ENCODE measurements around the gene MAPK7. TPM values are rescaled to one million over a fixed set of nuclear protein-coding genes. Genes with fewer than 3 reads are reported as not detected.

The MAPK7 gene
- total RNA-seq, 2 donors from 2014 or later, result 22.3 to 43.1 TPM

DNA sequence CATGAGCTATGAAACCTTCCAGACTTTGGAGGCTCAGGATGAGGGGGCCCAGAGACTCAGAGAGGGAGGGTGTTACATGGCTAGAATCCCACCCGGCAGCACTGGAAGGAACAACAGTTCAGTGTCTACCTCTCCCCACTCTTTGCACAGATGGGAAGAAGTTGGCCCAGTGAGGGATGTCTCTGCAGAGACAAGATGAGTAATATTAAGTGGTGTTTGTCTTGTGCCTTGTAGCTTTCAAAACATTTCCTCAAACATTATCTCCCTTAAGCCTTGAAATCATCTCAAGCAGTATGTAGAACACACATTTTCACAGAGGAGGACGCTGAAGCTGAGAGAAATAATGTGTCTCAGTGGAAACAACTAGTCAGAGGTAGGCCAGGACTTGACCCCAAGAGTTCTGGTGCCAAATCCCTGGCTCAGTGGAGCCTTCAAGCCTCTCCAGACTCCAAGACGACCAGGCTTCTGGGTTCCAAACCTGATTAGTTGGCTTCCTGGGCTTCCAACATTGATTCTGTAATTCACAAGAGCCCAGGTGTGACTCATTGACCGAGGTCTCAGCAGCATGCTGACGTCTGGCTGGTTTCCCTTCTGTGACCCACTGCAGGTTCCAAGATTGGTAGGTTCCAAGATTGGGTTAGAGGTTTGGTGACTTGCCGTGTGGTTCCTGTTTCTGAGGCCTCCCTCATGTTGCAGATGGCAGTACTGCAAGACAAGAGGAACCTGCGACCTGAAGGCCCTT lies 40.1 kb downstream of the MAPK7 start:
- Histone ChIP-seq H3K9me3 (no peaks in the 10 kb centered on the region), H3K36me3 (no peaks in the 10 kb centered on the region), H3K4me1 (replicated peaks) (no peaks in the 10 kb centered on the region), H3K27me3 (replicated peaks; ENCODE audit: insufficient read depth) (no peaks in the 10 kb centered on the region), H3K4me3 (no peak overlapping the region), H3K27ac (no peak overlapping the region)
- 73% methylated on average over 7 of the region's 7 CpGs for WGBS
- intact Hi-C loops (cut with DNase I), result no loop called here
- TF ChIP-seq POLR2A (IDR thresholded peaks at IDR 0.05) (no peak), POLR2AphosphoS5 (IDR thresholded peaks at IDR 0.05) (no peak)
- TF ChIP-seq, protein P1, sequence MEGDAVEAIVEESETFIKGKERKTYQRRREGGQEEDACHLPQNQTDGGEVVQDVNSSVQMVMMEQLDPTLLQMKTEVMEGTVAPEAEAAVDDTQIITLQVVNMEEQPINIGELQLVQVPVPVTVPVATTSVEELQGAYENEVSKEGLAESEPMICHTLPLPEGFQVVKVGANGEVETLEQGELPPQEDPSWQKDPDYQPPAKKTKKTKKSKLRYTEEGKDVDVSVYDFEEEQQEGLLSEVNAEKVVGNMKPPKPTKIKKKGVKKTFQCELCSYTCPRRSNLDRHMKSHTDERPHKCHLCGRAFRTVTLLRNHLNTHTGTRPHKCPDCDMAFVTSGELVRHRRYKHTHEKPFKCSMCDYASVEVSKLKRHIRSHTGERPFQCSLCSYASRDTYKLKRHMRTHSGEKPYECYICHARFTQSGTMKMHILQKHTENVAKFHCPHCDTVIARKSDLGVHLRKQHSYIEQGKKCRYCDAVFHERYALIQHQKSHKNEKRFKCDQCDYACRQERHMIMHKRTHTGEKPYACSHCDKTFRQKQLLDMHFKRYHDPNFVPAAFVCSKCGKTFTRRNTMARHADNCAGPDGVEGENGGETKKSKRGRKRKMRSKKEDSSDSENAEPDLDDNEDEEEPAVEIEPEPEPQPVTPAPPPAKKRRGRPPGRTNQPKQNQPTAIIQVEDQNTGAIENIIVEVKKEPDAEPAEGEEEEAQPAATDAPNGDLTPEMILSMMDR (IDR thresholded peaks at IDR 0.05), result no peak
- DNase-seq (ENCODE audit: low spot score), result no peak

DNA sequence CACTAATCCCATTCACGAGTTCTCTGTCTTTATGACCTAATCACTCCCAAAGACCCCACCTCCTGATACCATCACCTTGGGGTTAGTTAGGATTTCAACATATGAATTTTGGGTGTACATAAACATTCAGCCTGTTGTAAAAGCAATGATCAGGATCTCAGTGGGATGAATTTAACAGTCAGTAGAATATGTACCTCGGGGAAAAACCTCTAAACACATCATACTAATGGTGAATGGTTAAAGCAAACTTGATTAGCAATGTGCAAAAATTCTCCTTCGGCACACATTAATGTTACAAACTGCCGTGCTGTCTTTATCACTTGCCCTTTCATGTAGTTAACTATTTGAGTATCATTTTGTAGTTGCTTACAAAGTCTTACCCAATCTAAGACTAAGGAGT lies 42.9 kb downstream of the MAPK7 start:
- intact Hi-C loops (cut with DNase I), result no loop called here
- H3K4me1 ChIP-seq (replicated peaks), result no peaks in the 10 kb centered on the region
- H3K4me3 ChIP-seq, result no peak overlapping the region
- H3K27ac ChIP-seq, result no peak overlapping the region
- no peak for TF ChIP-seq POLR2AphosphoS5 (IDR thresholded peaks at IDR 0.05)
- TF ChIP-seq POLR2A (IDR thresholded peaks at IDR 0.05), result no peak
- TF ChIP-seq, protein P1 (IDR thresholded peaks at IDR 0.05), result no peak
- no peaks in the 10 kb centered on the region for H3K9me3 ChIP-seq
- H3K36me3 ChIP-seq, result no peaks in the 10 kb centered on the region
- H3K27me3 ChIP-seq (replicated peaks; ENCODE audit: insufficient read depth), result no peaks in the 10 kb centered on the region
- no peak for DNase-seq (ENCODE audit: low spot score)
- WGBS, result 69% methylated on average over 4 of the region's 4 CpGs

DNA sequence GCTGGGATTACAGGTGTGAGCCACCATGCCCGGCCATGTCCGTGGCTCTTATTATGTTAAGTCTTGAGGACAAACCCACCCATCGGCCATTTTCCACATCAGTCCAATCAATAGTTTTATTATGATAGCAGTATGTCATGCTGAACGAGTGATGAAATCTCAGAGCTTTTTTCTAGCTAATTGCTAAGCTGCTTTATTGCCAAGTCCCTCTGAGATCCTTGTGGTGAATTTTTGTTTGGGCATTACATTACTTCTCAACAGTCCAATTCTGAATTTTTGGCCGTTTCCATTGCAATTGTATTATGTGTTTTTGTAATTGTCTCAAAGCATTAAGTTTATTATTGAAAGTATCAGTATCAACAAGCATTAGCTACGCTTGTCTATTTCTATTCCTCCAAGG lies 43.6 kb downstream of the MAPK7 start:
- intact Hi-C loops (cut with DNase I), result no loop called here
- H3K9me3 ChIP-seq, result no peaks in the 10 kb centered on the region
- H3K36me3 ChIP-seq, result no peaks in the 10 kb centered on the region
- WGBS, result 90% methylated on average over 6 of the region's 6 CpGs
- TF ChIP-seq POLR2AphosphoS5 (IDR thresholded peaks at IDR 0.05), result no peak
- no peak for TF ChIP-seq POLR2A (IDR thresholded peaks at IDR 0.05)
- TF ChIP-seq, protein P1 (IDR thresholded peaks at IDR 0.05), result no peak
- DNase-seq (ENCODE audit: low spot score), result no peak
- no peaks in the 10 kb centered on the region for H3K4me1 ChIP-seq (replicated peaks)
- no peak overlapping the region for H3K4me3 ChIP-seq
- no peaks in the 10 kb centered on the region for H3K27me3 ChIP-seq (replicated peaks; ENCODE audit: insufficient read depth)
- no peak overlapping the region for H3K27ac ChIP-seq

DNA sequence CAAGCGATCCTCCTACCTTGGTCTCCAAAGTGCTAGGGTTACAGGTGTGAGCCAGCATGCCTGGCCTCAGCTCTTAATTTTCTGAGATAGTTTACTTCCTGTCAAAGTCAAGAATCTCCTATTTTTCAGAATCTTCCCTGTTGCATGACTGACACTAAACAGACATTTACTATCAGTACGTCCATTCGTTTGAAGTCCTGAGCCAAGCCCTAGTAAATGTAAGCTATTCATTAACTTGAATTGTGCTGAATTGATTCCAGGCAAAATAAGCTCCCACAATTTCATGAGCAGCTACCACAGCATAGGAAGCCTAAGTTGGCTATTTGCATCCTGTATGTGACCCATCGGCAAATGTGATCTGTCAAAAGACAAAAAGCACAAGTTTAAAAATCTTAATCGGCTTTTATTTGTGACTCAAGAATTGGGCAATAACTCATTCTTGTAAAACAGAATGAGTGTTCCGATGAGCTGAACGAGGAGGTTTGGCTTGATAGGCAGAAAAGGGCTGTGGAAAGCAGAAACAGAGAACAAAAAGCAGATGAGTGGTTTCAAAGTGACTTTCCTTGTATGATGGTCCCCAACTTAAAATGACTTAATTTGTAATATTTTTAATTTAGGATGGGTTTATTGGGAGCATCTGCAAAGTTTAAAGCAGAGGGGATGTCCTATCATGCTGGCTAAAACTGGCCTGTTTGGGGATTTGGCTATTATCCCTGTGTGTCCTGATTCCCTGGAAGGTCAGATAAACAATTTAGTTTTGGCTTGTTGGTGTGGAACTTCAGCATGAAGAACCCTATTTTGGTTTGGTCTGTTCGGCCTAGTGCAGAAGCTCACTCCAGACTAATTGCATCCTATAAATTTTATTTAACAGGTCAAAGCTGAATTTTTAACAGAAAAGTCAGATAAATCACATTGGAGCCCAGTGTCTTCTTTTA lies 46.9 kb downstream of the MAPK7 start:
- no peak overlapping the region for H3K27ac ChIP-seq
- no peak for DNase-seq (ENCODE audit: low spot score)
- WGBS, result 27% methylated on average over 8 of the region's 8 CpGs
- H3K4me1 ChIP-seq (replicated peaks), result no peaks in the 10 kb centered on the region
- no peaks in the 10 kb centered on the region for H3K36me3 ChIP-seq
- intact Hi-C loops (cut with DNase I), result no loop called here
- H3K9me3 ChIP-seq, result no peaks in the 10 kb centered on the region
- no peaks in the 10 kb centered on the region for H3K27me3 ChIP-seq (replicated peaks; ENCODE audit: insufficient read depth)
- no peak overlapping the region for H3K4me3 ChIP-seq
- no peak for TF ChIP-seq POLR2AphosphoS5 (IDR thresholded peaks at IDR 0.05)
- TF ChIP-seq, protein P1 (IDR thresholded peaks at IDR 0.05), result no peak
- no peak for TF ChIP-seq POLR2A (IDR thresholded peaks at IDR 0.05)

All from prostate gland (tissue), 2 donors.